ENCODE measurements around the gene SAPCD2. TPM values are rescaled to one million over a fixed set of nuclear protein-coding genes. Genes with fewer than 3 reads are reported as not detected.

Gene SAPCD2
- total RNA-seq, 4 donors from 2014 or later, result 0.13 to 1.3 (median 0.19) TPM

- Histone ChIP-seq H3K9me3 (no peaks in the 10 kb centered on the region), H3K4me1 (no peaks in the 10 kb centered on the region), H3K27ac (no peak overlapping the region), H3K36me3 (peaks cover 0 to 100% of the 10 kb centered on the region in 2 donors), H3K4me3 (no peak overlapping the region), H3K27me3 (no peaks in the 10 kb centered on the region)
- no CpG with 5 or more reads among the region's 23 CpGs for WGBS, 2 donors (ENCODE audit: low coverage in 1 of 2)
- ATAC-seq, result no peak
- TF ChIP-seq POLR2A (IDR thresholded peaks at IDR 0.05), result no peak
- no peak for TF ChIP-seq CTCF (IDR thresholded peaks at IDR 0.05)
- no peak for TF ChIP-seq EP300 (IDR thresholded peaks at IDR 0.05)
- TF ChIP-seq POLR2AphosphoS5 (IDR thresholded peaks at IDR 0.05), result no peak
These were observed 56.2 kb downstream of the SAPCD2 start for GRCh38 chr9:137014166-137014565.

GRCh38 chr9:137013571-137013940 lies 56.8 kb downstream of the SAPCD2 start:
- WGBS, 2 donors (ENCODE audit: low coverage in 1 of 2), result no CpG with 5 or more reads among the region's 20 CpGs
- Histone ChIP-seq H3K36me3 (peaks cover 0 to 100% of the 10 kb centered on the region in 2 donors), H3K27me3 (no peaks in the 10 kb centered on the region), H3K4me1 (no peaks in the 10 kb centered on the region), H3K27ac (no peak overlapping the region), H3K4me3 (no peak overlapping the region), H3K9me3 (no peaks in the 10 kb centered on the region)
- no peak for ATAC-seq
- TF ChIP-seq CTCF (IDR thresholded peaks at IDR 0.05), result no peak
- TF ChIP-seq POLR2AphosphoS5 (IDR thresholded peaks at IDR 0.05), result no peak
- no peak for TF ChIP-seq POLR2A (IDR thresholded peaks at IDR 0.05)
- no peak for TF ChIP-seq EP300 (IDR thresholded peaks at IDR 0.05)

- Histone ChIP-seq H3K27ac (no peak overlapping the region), H3K4me3 (no peak overlapping the region), H3K36me3 (peaks cover 0 to 100% of the 10 kb centered on the region in 2 donors), H3K9me3 (no peaks in the 10 kb centered on the region), H3K4me1 (peaks cover 0 to 3% (median 0%) of the 10 kb centered on the region in 3 donors), H3K27me3 (no peaks in the 10 kb centered on the region)
- no peak for TF ChIP-seq CTCF (IDR thresholded peaks at IDR 0.05)
- 52 to 90% methylated on average over 2 to 4 of the region's 67 CpGs for WGBS, 2 donors (ENCODE audit: low coverage in 1 of 2)
- ATAC-seq, result no peak
These were observed 57.4 kb downstream of the SAPCD2 start for GRCh38 chr9:137012694-137013570.

Small RNAs within 50 kb of the gene (small RNA-seq; reads per million reads assigned to genes)
- gene RF00153, result 0 to 0.38 (median 0.12) reads per million in 4 donors

Other genes starting within 250 kb of the SAPCD2 start
- 10 to 100 TPM in 1 of 4 donors, 1 to 10 TPM in 3; 2.5 to 10.9 (median 5.7) TPM for gene AJM1, start 228.1 kb downstream of the SAPCD2 start, total RNA-seq
- gene PHPT1, start 221.1 kb downstream of the SAPCD2 start, total RNA-seq, result 10 to 100 TPM; 33.7 to 63.5 (median 43.7) TPM
- gene MAMDC4, start 218.2 kb downstream of the SAPCD2 start, total RNA-seq, result 1 to 10 TPM; 1.0 to 2.2 (median 1.8) TPM
- 100 to 1,000 TPM; 283 to 353 (median 323) TPM for gene EDF1, start 204.2 kb downstream of the SAPCD2 start, total RNA-seq
- 10 to 100 TPM in 2 of 4 donors, 1 to 10 TPM in 2; 3.8 to 17.1 (median 11.1) TPM for gene TRAF2, start 184.0 kb downstream of the SAPCD2 start, total RNA-seq
- gene FBXW5, start 125.8 kb downstream of the SAPCD2 start, total RNA-seq, result 100 to 1,000 TPM; 171 to 310 (median 236) TPM
- gene C8G, start 125.3 kb downstream of the SAPCD2 start, total RNA-seq, result not detected
- gene LCN12, start 118.3 kb downstream of the SAPCD2 start, total RNA-seq, result not detected
- gene PTGDS, start 93.1 kb downstream of the SAPCD2 start, total RNA-seq, result 100 to 1,000 TPM in 1 of 4 donors, 10 to 100 TPM in 2, 1 to 10 TPM in 1; 7.4 to 132 (median 29.7) TPM
- under 1 TPM in 2 of 4 donors, not detected in 2; 0.40 TPM for gene LCNL1, start 87.6 kb downstream of the SAPCD2 start, total RNA-seq
- 10 to 100 TPM; 24.2 to 42.6 (median 36.1) TPM for gene PAXX, start 78.1 kb downstream of the SAPCD2 start, total RNA-seq
- 1 to 10 TPM in 3 of 4 donors, under 1 TPM in 1; 0.81 to 5.4 (median 2.2) TPM for gene CLIC3, start 74.0 kb downstream of the SAPCD2 start, total RNA-seq
- 10 to 100 TPM; 13.5 to 24.3 (median 19.3) TPM for gene ABCA2, start 42.3 kb downstream of the SAPCD2 start, total RNA-seq
- gene FUT7, start 38.5 kb downstream of the SAPCD2 start, total RNA-seq, result under 1 TPM in 1 of 4 donors, not detected in 3; 0.20 TPM
- 10 to 100 TPM; 50.4 to 69.9 (median 59.5) TPM for gene NPDC1, start 24.4 kb downstream of the SAPCD2 start, total RNA-seq
- gene ENTPD2, start 16.5 kb downstream of the SAPCD2 start, total RNA-seq, result 1 to 10 TPM in 1 of 4 donors, under 1 TPM in 1, not detected in 2; 0.58 to 1.6 TPM
- gene UAP1L1, start 7.0 kb upstream of the SAPCD2 start, total RNA-seq, result 1 to 10 TPM; 4.2 to 7.3 (median 6.0) TPM
- 10 to 100 TPM; 26.1 to 30.2 (median 29.3) TPM for gene MAN1B1, start 16.4 kb upstream of the SAPCD2 start, total RNA-seq
- 100 to 1,000 TPM in 3 of 4 donors, 10 to 100 TPM in 1; 74.5 to 124 (median 111) TPM for gene DPP7, start 44.2 kb upstream of the SAPCD2 start, total RNA-seq
- gene GRIN1, start 68.6 kb upstream of the SAPCD2 start, total RNA-seq, result under 1 TPM in 2 of 4 donors, not detected in 2; 0.08 to 0.13 TPM
- 1 to 10 TPM in 1 of 4 donors, not detected in 3; 7.7 TPM for gene LRRC26, start 99.5 kb upstream of the SAPCD2 start, total RNA-seq
- gene TMEM210, start 101.5 kb upstream of the SAPCD2 start, total RNA-seq, result not detected
- gene ANAPC2, start 118.0 kb upstream of the SAPCD2 start, total RNA-seq, result 10 to 100 TPM; 11.9 to 32.1 (median 23.7) TPM
- gene SSNA1, start 118.1 kb upstream of the SAPCD2 start, total RNA-seq, result 10 to 100 TPM; 56.8 to 99.0 (median 73.8) TPM
- gene TPRN, start 130.2 kb upstream of the SAPCD2 start, total RNA-seq, result 10 to 100 TPM in 1 of 4 donors, 1 to 10 TPM in 3; 3.6 to 11.6 (median 6.1) TPM
- 10 to 100 TPM; 21.9 to 36.1 (median 29.1) TPM for gene TMEM203, start 135.1 kb upstream of the SAPCD2 start, total RNA-seq
- gene NDOR1, start 135.1 kb upstream of the SAPCD2 start, total RNA-seq, result 1 to 10 TPM; 4.6 to 9.8 (median 7.6) TPM
- 1 to 10 TPM in 3 of 4 donors, not detected in 1; 1.6 to 5.3 (median 3.1) TPM for gene RNF208, start 151.7 kb upstream of the SAPCD2 start, total RNA-seq
- 1 to 10 TPM in 2 of 4 donors, not detected in 2; 1.1 to 5.8 TPM for gene CYSRT1, start 154.6 kb upstream of the SAPCD2 start, total RNA-seq
- under 1 TPM in 1 of 4 donors, not detected in 3; 0.57 TPM for gene RNF224, start 156.9 kb upstream of the SAPCD2 start, total RNA-seq
- not detected for gene SLC34A3, start 160.3 kb upstream of the SAPCD2 start, total RNA-seq
- 100 to 1,000 TPM; 220 to 488 (median 265) TPM for gene TUBB4B, start 170.7 kb upstream of the SAPCD2 start, total RNA-seq
- gene STPG3, start 180.7 kb upstream of the SAPCD2 start, total RNA-seq, result not detected
- 10 to 100 TPM; 36.9 to 58.8 (median 45.2) TPM for gene NELFB, start 184.8 kb upstream of the SAPCD2 start, total RNA-seq
- gene TOR4A, start 207.2 kb upstream of the SAPCD2 start, total RNA-seq, result 1 to 10 TPM; 4.7 to 7.4 (median 6.9) TPM
- 10 to 100 TPM in 1 of 4 donors, 1 to 10 TPM in 3; 3.8 to 11.3 (median 4.3) TPM for gene NRARP, start 231.7 kb upstream of the SAPCD2 start, total RNA-seq